Astrocyte of the cerebellum (primary cell): ENCODE data around the gene CD40LG.

ENCODE experiments used
- DNase-seq: peaks from one replicate; pipeline ENCODE4 v3.0.0-alpha.2; 2011; ENCODE audit warnings: low read depth
- H3K4me3 ChIP-seq: 2 replicates; pipeline ENCODE4 v1.5.1; 2011; ENCODE audit warnings: mild to moderate bottlenecking, low read depth, low read length, moderate library complexity
- CTCF ChIP-seq: IDR thresholded peaks from 2 replicates; pipeline ENCODE4 v1.5.1; 2012; ENCODE audit warnings: low read length, low read depth, moderate library complexity, mild to moderate bottlenecking; ENCODE audit errors: missing control alignments
- in situ Hi-C: cut with HindIII; loops from 2 replicates; pipeline ENCODE4 v1.10.0; 2017; ENCODE audit warnings: low sequenced_read_pairs

The CD40LG gene

GRCh38 chrX:136666088-136666487 lies 18.1 kb downstream of the CD40LG start:
- no peak for DNase-seq
- no peak for TF ChIP-seq CTCF
- in situ Hi-C loops, result no loop called here

GRCh38 chrX:136667446-136668168 lies 19.6 kb downstream of the CD40LG start:
- in situ Hi-C loops, result no loop called here

More at GRCh38 chrX:136666088-136666487, 18.1 kb downstream of the CD40LG start:
- no peak overlapping the region for H3K4me3 ChIP-seq

GRCh38 chrX:136671006-136671610 lies 23.1 kb downstream of the CD40LG start:
- TF ChIP-seq CTCF, result no peak
- no peak for DNase-seq
- H3K4me3 ChIP-seq, result no peak overlapping the region
- in situ Hi-C loops, result no loop called here

More at GRCh38 chrX:136667446-136668168, 19.6 kb downstream of the CD40LG start:
- TF ChIP-seq CTCF, result no peak
- H3K4me3 ChIP-seq, result no peak overlapping the region
- DNase-seq, result no peak

GRCh38 chrX:136674270-136674985 lies 26.5 kb downstream of the CD40LG start:
- TF ChIP-seq CTCF, result no peak
- in situ Hi-C loops, result no loop called here
- H3K4me3 ChIP-seq, result no peak overlapping the region
- no peak for DNase-seq

GRCh38 chrX:136679531-136679930 lies 31.6 kb downstream of the CD40LG start:
- H3K4me3 ChIP-seq, result no peak overlapping the region
- in situ Hi-C loops, result no loop called here
- TF ChIP-seq CTCF, result no peak
- no peak for DNase-seq

- in situ Hi-C loops, result no loop called here
- no peak for DNase-seq
- TF ChIP-seq CTCF, result no peak
- no peak overlapping the region for H3K4me3 ChIP-seq
Measured at GRCh38 chrX:136684120-136684519, 36.2 kb downstream of the CD40LG start.
